Body of pancreas (tissue), 4 donors: Measurements from ENCODE around the gene IGF1R.
A peak's percentile ranks its signal among the peaks of the same experiment; 100 is the strongest.

Experiments
- POLR2A ChIP-seq, 3 donors: fragments of 450-650 bp; IDR thresholded peaks; one replicate each; pipeline ENCODE4 v1.6.1; 2016; ENCODE audit warnings: antibody characterized with exemption in 3 of 3, mild to moderate bottlenecking in 2 of 3
- TF ChIP-seq, protein P1 (sequence below), 7 experiments: fragments of 450-650 bp in 4 of 7; fragments of 200-600 bp in 3 of 7; sonication (generic) in 3 of 7; IDR thresholded peaks; one replicate each; pipeline ENCODE4 v1.5.1; 2016 to 2019; ENCODE audit warnings: antibody characterized with exemption in 7 of 7

DNA sequence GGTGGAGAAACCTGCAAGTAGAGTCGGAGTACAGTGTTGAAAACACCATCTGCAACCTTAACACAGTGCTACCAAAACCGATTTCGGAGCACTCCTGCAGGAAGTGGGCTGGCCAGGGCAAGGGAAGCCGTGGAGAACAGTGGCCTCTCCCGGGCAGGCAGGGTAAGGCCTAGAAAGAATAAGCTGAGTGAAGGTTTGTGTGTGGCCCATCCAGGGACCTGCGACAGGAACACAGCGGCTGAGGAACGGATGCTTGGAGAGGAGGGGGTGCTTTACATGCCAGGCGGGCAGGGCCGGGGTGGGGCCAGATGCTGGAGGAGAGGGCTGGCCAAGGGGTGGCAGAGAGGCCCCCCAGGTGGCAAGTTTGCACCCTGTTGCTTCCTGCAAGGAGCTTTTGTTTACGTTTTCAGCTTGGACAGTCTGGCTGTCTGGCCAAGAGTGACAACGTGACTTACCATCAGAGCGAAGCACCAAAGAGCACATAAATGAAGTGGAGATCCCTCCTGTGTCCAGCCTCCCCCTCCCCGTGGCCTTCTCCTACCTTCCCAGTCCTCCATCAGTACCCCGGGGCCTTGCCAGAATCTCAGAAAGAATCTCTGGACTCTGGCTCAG lies 202.7 kb downstream of the IGF1R start:
- TF ChIP-seq, protein P1, sequence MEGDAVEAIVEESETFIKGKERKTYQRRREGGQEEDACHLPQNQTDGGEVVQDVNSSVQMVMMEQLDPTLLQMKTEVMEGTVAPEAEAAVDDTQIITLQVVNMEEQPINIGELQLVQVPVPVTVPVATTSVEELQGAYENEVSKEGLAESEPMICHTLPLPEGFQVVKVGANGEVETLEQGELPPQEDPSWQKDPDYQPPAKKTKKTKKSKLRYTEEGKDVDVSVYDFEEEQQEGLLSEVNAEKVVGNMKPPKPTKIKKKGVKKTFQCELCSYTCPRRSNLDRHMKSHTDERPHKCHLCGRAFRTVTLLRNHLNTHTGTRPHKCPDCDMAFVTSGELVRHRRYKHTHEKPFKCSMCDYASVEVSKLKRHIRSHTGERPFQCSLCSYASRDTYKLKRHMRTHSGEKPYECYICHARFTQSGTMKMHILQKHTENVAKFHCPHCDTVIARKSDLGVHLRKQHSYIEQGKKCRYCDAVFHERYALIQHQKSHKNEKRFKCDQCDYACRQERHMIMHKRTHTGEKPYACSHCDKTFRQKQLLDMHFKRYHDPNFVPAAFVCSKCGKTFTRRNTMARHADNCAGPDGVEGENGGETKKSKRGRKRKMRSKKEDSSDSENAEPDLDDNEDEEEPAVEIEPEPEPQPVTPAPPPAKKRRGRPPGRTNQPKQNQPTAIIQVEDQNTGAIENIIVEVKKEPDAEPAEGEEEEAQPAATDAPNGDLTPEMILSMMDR (IDR thresholded peaks at IDR 0.05): peak; percentile 49 to 86 (median 79)
- TF ChIP-seq POLR2A (IDR thresholded peaks at IDR 0.05): no peak
